HuH-7.5 (cell line): ENCODE measurements around the gene NOL11.
"Not testable (repeated sequence)": the region's sequence is repeated elsewhere in the genome, so short reads cannot be mapped to it uniquely, and the experiment has no call there.

Source experiments
- DNase-seq: peaks from one replicate; pipeline ENCODE4 v3.0.0; 2011; ENCODE audit warnings: low spot score

NOL11 gene

GRCh38 chr17:67717624-67718324 is at the start of gene NOL11:
NOL11 (plus strand) TSS chr17:67717936; CDS start chr17:67717948, 12 bp downstream.
- peak; percentile 90 for DNase-seq

GRCh38 chr17:67671493-67671892 is 46.2 kb upstream of the NOL11 start:
- DNase-seq = no peak

GRCh38 chr17:67672592-67673335 is 45.0 kb upstream of the NOL11 start:
- no peak for DNase-seq

DNA sequence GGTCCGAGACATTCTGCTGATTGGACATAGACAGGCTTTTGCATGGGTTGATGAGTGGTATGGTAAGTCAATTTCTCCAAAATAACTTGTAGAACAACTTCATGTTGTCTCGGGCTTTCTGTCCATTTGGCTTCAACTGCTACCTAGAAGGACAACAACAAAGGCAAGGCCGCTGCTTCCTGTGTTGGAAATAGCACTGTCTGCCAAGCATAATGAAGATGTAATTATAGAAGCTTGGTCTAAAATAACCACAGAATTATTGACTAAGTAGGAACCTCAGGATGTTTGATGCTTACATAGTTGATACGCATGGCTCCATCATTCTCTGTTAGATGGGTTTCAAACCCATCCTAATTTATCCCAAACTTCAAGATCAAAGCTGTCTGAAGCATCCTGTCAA is 42.3 kb upstream of the NOL11 start:
- no peak for DNase-seq

DNA sequence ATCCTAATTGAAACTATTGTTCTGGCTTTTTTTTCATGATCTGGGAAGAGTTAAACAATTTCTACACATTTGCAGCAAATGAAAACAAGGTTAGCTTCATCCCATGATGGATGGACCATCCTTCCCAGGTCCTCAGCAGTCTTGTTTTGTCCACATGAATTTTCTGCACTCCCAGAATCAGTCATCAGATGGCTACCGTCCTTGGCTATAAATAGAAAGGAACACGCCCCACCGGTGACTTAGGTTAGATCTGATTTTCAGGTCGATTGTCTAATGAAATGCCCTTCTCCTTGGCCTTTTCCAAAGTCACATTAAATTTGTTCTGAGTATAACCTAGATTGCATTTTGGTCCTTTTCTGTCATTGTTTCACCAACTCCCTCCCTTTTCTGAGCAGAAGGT is 41.4 kb upstream of the NOL11 start:
- DNase-seq = no peak

DNA sequence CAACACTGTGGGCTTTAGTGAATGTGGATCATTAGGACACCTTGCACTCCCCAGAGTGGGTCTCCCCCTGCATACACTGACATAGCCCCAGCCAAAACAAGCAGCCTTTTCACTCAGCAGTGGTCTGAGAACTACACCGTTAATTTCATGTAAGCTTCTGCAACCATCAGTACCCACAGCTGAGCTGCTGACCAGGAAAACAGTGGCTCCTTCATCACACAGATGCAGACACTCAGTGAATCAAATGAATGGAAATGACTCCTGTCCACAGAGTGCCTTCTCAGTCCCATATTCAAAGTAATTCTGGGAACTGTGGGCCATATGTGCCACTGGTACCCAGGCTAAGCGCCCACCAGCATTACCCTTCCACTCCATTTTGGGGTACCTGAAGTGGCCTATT is 39.3 kb upstream of the NOL11 start:
- no peak for DNase-seq

- no peak for DNase-seq
These were observed 38.5 kb upstream of the NOL11 start for GRCh38 chr17:67679225-67679624.

DNA sequence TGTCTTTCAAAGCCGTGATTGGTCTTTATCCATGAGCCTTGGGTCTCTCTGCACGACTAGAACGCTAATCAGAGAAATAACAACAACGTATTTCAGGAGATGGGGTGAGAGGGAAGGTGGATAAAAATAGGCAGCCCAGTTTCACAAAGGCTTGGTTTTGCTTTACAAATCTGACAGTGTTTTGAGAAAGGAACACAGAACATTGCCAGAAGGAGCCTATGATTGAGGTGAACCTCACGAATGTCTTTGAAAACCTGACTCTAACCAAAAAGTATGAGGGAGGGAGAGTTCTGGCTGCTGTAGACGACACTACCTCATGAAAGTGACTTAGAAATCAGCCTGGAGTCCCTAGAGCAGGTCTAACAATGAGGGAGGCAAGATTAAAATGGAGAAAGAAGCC is 38.0 kb upstream of the NOL11 start:
- no peak for DNase-seq

DNA sequence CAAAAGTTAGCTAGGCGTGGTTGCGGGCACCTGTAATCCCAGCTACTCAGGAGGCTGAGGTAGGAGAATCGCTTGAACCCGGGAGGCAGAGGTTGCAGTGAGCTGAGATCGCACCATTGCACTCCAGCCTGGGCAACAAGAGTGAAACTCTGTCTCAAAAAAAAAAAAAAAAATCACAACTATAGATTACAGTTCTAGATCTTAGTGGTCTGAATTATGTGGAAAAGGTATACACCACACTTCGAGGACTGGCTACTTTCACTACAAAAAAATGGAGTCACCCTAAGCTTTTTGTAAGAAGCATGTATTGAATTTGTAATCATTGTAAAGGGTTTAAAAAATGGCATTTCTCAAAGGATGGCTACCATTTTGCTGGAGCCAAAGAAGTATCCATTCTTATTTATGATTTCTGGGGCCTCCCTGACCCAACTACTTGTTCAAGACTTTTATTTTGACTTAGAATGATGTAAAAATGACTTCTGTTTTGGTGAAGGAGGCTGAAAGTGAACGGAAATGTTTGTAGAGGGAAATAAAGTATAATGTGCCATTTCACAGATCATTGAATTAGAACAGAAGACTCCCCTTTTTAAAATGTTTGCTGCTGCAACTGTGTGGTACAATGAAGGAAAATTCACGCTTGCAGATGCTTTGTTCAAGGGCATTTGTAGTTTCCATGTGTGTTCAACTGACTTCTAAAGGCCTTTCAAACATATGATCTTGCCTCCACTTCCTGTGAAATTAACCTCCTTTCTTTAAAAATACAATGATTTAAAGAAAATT is 37.1 kb upstream of the NOL11 start:
- DNase-seq = no peak

DNA sequence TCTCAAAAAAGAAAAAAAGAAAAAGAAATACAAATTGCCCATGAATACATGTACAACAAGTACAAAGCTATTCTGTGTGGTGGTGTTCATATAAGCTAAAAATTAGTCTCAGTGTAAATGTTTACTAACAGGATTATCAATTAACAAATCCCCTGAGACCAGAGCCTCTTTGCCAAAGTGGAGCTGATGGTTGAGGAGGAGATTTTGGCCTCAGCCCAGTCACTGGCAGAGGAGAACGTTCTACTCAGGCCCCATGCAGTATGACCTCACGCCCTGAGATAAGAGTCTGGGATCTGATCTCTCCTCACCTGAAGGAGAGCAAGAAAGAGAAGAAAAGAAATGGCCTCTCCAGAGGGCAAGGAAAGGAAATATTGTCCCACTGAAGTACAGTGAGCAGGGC is 35.5 kb upstream of the NOL11 start:
- DNase-seq = no peak

DNA sequence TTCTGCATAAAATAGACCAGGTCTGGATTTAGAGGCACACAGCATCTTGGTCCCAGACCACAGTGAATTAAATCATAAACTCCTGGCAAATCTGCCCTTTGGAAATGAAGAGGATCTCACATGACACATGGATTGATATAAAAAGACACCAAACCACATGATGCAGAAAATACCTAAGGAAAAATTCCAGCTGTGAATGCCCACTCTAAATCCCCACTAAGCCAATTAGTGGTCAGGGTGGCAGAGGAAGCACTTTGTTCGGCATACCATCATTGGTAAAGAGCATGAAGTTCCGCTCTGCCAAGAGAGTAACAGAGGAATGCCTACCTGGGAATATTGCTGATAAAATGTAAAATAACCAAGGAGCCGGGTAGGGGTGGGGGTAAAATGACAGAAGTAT is 32.4 kb upstream of the NOL11 start:
- no peak for DNase-seq

- DNase-seq = no peak
These were observed 31.5 kb upstream of the NOL11 start for GRCh38 chr17:67686241-67686640.

DNA sequence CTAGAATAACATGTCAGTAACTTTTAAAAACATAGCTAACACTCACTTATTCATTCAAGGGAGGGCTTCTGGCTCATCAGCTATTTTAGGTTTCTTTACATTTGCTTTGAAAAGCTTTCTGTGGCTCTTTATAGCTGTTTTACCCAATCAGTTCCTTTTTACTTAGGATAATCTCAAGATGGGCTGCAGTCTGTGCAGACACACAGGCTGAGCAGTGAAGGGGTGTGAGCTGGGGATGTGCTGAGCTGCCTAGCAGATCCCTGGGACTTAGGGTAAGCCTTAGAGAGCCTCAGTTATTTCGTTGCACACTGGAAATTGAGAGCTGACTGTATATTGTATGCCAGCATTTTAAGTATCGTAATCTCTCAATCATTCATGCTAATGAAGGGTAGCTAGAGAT is 30.2 kb upstream of the NOL11 start:
- DNase-seq = no peak

GRCh38 chr17:67689534-67690177 is 28.1 kb upstream of the NOL11 start:
- peak; percentile 64 for DNase-seq

DNA sequence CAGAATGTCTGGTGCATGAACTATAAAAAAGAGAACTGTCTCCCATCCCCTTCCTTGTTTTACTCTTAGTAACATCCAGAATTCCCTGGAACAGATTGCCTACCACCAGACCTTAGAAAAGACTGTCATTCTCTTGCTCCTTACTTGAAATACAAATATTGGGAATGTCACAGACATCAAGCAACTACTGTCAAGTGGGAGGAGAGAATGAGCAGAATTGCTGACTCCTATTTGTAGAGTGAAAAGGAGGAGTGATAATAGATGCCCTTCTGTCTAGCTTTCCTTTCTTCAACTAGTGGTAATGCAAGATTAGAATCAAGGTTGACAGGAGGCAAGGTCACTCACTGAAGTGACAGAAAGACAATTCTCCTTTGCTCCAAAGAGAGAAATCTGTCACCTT is 23.9 kb upstream of the NOL11 start:
- DNase-seq = no peak

DNA sequence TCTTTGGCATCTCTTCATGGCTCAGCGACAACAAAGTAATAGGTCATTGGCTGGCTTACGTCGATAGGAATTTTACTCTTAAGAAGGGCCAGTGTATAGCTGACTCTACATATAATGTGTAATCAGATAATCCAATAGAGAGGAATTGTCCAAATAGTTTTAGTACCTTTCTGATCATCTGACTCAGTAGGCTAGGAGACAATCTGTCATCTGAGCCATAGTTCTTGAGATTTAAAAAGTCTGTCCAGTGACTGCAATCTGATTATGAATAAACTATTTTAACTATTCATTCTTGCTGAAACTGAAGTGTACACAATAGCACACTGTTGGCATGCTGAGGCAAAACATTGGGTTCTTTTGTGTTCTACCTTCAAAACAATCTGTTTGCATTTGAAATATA is 21.4 kb upstream of the NOL11 start:
- DNase-seq = no peak

- no peak for DNase-seq
These were observed 20.8 kb upstream of the NOL11 start for GRCh38 chr17:67696853-67697498.

- no peak for DNase-seq
These were observed 17.6 kb upstream of the NOL11 start for GRCh38 chr17:67700037-67700724.

DNA sequence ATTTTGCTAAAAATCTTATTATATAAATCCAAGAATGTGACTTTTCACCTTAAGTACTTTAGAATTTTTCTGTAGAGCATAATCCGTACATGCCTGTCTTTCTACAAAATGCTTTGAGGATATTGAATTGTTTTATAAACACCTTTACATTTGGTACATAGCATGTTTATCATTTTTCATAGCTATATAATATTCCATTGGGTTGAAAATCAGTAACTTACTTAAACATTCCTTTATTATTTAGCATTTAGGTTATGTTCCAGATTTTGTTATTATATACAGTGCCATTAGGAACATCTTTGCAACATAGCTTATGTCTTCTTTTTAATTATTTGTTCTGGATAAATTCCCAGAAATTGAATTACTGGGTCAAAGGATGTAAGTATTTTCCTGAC is 17.0 kb upstream of the NOL11 start:
- DNase-seq = no peak

DNA sequence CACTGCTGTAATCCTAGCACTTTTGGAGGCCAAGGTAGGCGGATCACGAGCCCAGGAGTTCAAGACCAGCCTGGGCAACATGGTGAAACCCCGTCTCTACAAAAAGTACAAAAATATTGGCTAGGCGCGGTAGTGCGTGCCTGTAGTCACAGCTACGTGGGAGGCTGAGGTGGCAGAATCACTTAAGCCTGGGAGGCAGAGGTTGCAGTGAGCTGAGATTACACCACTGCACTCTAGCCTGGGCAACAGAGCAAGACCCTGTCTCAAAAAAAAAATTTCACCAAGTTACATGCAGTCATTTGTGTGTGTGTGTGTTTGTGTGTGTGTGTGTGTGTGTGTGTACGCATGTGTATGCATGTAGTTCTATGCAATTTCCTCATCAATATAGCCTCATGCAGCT is 14.9 kb upstream of the NOL11 start:
- not testable (repeated sequence) for DNase-seq

- no peak for DNase-seq
These were observed 10.3 kb upstream of the NOL11 start for GRCh38 chr17:67707442-67707841.
